Activated T-helper 1 cell treated with anti-CD3 and anti-CD28 coated beads, Interleukin-12 subunit alpha, Interleukin-12 subunit beta, Interleukin-2, Interleukin-4 antibody, amounts not matched to agents 30 ng/mL and 10 ng/mL and 1 ng/mL, durations not matched to agents 14 hours and 24 hours and 36 hours (primary cell): Measurements from ENCODE around the gene MYO3B. TPM values are rescaled to one million over a fixed set of nuclear protein-coding genes. Genes with fewer than 3 reads are reported as not detected.
A peak's percentile ranks its signal among the peaks of the same experiment; 100 is the strongest.

Source experiments
- DNase-seq: peaks from one replicate; pipeline ENCODE4 v3.0.0; 2021; ENCODE audit warnings: low spot score
- H3K27ac Mint-ChIP-seq: one replicate; pipeline ENCODE4 v1.8.0; 2021; ENCODE audit warnings: mild to moderate bottlenecking, mixed read lengths
- H3K27me3 Mint-ChIP-seq: one replicate; pipeline ENCODE4 v1.8.0; 2022; ENCODE audit warnings: mild to moderate bottlenecking, moderate library complexity, mixed read lengths; ENCODE audit not compliant: insufficient read depth
- H3K36me3 Mint-ChIP-seq: one replicate; pipeline ENCODE4 v1.8.0; 2021; ENCODE audit warnings: low read depth, mixed read lengths
- H3K4me1 Mint-ChIP-seq: one replicate; pipeline ENCODE4 v1.8.0; 2021; ENCODE audit warnings: low read depth, mixed read lengths
- H3K4me3 Mint-ChIP-seq: one replicate; pipeline ENCODE4 v1.8.0; 2021; ENCODE audit warnings: mild to moderate bottlenecking, moderate library complexity, mixed read lengths
- H3K9me3 Mint-ChIP-seq: one replicate; pipeline ENCODE4 v1.8.0; 2021; ENCODE audit warnings: mixed read lengths
- intact Hi-C: fragments of 100-400 bp; cut with micrococcal nuclease; formaldehyde crosslinking; loops from one replicate; pipeline ENCODE4 v1.15.1; 2024
- total RNA-seq: library from RNA; stranded (reverse); gene quantifications from 2 replicates; pipeline ENCODE4 v1.2.3, GENCODE V29; 2022

The MYO3B gene
- total RNA-seq, 1 donor from 2014 or later: 0.57 TPM

DNA sequence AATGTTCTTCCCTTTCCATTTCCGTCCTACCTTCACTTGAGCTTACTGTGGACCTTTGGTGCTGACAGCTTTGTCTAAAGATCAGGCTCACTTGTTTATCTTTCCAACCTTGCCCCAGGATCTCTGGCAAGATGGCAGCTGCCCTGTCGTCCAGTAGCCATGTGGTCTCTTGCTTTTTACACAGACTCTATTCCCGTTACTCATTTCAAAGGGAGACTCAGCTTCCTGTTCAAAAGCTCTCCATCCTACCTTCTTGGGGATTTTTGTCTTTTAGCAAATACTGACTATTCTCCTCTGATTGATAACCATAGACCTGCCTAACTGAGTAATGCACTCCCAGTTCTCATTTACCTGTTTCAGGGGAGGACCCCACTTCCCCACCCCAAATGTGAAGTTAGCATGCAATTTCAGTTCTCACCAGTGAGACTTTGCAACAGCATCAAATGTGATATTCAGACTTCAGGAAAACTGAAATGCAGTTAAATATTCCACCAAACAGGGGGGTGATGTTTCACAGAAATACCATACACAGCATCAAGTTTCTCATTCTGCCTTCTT, 184.4 kb downstream of the MYO3B start:
- Mint-ChIP-seq H3K4me1 (peaks cover 43% of the 10 kb centered on the region), H3K27me3 (peaks cover 8% of the 10 kb centered on the region), H3K36me3 (no peaks in the 10 kb centered on the region)

DNA sequence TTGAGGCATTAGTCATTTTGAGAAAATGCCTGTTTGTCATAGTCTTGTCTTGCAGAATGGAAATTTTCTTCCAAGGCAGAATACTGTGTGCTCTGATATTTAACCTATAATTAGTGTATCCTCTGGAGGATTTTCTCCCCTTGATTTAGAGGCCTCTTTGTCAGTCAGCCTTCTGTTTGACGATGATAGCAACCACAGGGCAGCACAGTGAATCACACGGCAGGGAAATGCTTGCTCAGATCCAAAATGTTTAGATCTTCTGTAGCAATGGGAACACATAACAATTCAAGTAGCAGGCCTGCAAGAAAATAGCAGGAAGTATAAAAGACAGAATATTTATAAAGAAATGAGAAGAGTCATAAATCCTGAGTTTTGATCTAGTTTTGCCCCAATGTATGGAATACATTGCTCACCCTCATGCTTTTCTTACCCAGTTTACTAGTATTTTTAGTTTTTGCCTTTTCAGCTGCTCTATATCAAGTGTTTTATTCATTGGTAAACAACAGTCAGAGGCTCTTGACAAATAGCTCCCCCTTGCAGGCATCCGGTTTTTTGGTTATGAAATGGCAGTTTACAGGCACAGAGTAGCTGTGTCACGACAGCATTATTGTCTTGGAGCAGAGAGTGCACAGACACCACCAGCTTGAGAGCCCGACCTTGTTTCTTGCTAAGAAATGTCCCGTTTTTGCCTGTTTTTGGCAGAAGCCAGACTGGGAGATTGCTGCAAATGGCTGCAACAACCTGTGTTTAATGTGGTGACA, 185.1 kb downstream of the MYO3B start:
- Mint-ChIP-seq H3K4me1 (peaks cover 50% of the 10 kb centered on the region), H3K4me3 (no peak overlapping the region)

More for the DNA sequence above, 184.4 kb downstream of the MYO3B start:
- DNase-seq: no peak
- intact Hi-C loops: loop anchor here (2.0 to 10.0 kb wide), 3 partner anchors 350 to 1562 kb away; partner anchors contain the start of genes GORASP2 and HAT1
- Mint-ChIP-seq H3K4me3 (peak overlapping the region; percentile 37), H3K27ac (peak overlapping the region; percentile 94), H3K9me3 (no peaks in the 10 kb centered on the region)

DNA sequence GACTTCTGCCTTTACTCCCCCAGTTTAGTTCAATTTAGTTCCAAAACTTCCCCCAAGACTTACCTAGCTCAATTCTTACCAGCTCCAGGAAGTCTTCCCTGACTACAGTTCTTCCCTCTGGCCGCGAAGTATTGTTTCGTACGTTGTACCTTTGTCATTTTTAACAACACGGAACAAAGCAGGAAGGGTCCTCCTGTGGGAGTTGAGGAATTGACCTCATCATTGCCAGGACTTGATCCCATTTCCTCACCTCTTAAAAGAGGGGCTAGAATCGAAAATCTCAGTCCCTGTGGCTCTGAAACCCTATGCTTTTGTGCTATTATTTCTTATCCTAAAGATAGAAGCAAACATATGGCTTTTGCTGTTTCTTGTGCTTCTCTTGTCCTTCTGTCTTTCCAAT, 187.1 kb downstream of the MYO3B start:
- no peak overlapping the region for H3K4me3 Mint-ChIP-seq

More for the DNA sequence above, 185.1 kb downstream of the MYO3B start:
- Mint-ChIP-seq H3K9me3 (no peaks in the 10 kb centered on the region), H3K27me3 (peaks cover 8% of the 10 kb centered on the region), H3K27ac (peak overlapping the region; percentile 94), H3K36me3 (no peaks in the 10 kb centered on the region)
- intact Hi-C loops: loop anchor here (1.0 to 10.0 kb wide), 4 partner anchors 349 to 1562 kb away; partner anchors contain the start of genes GORASP2 and HAT1
- DNase-seq: peak; percentile 14

DNA sequence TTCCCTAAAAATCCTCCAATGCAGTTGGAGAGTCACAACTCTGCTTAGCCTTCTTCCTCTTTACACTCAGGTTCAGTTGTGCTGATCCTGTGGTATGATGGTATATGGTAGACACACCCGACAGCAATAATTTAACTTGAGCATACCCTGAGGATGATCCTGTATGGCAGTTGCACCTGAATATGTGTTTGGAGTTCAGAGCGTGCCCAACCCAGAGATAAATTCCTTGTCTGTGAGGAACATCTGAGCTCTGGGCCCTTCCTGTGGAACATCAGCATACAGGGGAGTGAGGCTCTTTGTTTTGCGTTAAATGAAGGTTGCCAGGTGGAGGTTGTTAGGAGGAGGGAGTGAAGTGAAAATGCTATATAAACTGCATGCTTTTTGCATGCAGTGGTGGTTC, 187.7 kb downstream of the MYO3B start:
- Mint-ChIP-seq H3K27me3 (peaks cover 10% of the 10 kb centered on the region), H3K4me3 (no peak overlapping the region), H3K9me3 (no peaks in the 10 kb centered on the region), H3K27ac (no peak overlapping the region), H3K36me3 (no peaks in the 10 kb centered on the region), H3K4me1 (peaks cover 69% of the 10 kb centered on the region)
- no peak for DNase-seq
- intact Hi-C loops: loop anchor here (5.0 to 10.0 kb wide), 2 partner anchors 407 to 1559 kb away; partner anchors contain the start of genes ERICH2 and HAT1

More for the DNA sequence above, 187.1 kb downstream of the MYO3B start:
- Mint-ChIP-seq H3K4me1 (peaks cover 64% of the 10 kb centered on the region), H3K27me3 (peaks cover 10% of the 10 kb centered on the region), H3K36me3 (no peaks in the 10 kb centered on the region), H3K27ac (no peak overlapping the region), H3K9me3 (no peaks in the 10 kb centered on the region)
- DNase-seq: no peak
- intact Hi-C loops: loop anchor here (5.0 to 10.0 kb wide), 2 partner anchors 407 to 1560 kb away; partner anchors contain the start of genes ERICH2 and HAT1

DNA sequence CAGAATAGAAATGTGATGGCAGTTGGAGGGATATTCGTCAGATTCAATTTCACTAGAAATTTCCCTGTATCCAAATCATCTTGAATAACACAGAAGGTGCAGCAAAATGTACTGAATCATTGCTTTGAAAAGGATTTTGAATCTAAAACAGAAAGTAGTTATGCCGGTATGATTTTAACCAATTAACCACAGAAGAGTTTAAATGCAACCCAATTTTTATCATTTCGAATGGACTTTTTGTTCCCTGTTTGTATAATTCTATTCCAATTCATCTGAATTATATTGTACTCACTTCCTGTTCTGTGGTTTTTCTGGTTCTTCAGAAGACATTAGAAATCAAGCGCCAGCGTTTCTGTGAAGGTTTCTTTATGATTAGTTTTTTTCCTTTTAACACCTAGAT, 190.4 kb downstream of the MYO3B start:
- Mint-ChIP-seq H3K36me3 (no peaks in the 10 kb centered on the region), H3K4me1 (peaks cover 51% of the 10 kb centered on the region), H3K27ac (peak overlapping the region; percentile 47), H3K4me3 (peak overlapping the region; percentile 37), H3K9me3 (no peaks in the 10 kb centered on the region), H3K27me3 (peaks cover 12% of the 10 kb centered on the region)
- intact Hi-C loops: loop anchor here (1.0 to 10.0 kb wide), 4 partner anchors 44 to 1556 kb away; partner anchors contain the start of genes ERICH2 and HAT1
- DNase-seq: no peak

DNA sequence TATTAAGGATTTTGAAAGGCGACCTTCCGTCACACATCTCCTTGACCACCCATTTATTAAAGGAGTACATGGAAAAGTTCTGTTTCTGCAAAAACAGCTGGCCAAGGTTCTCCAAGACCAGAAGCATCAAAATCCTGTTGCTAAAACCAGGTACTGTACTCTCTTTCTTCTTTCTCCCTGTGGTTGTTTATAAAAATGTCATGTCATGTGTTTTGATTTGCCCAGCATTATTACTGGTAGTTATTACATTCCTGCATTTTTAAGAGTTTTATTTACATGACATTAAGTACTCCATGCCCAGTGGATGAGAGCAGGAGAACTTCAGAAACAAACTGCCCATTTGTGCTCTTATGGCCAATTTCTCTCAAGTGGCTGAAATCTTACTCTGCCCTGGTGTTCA, 191.3 kb downstream of the MYO3B start:
- no peak for DNase-seq
- H3K9me3 Mint-ChIP-seq: no peaks in the 10 kb centered on the region
- H3K4me3 Mint-ChIP-seq: no peak overlapping the region
- H3K27ac Mint-ChIP-seq: no peak overlapping the region
- H3K4me1 Mint-ChIP-seq: peaks cover 44% of the 10 kb centered on the region
- H3K36me3 Mint-ChIP-seq: no peaks in the 10 kb centered on the region
- intact Hi-C loops: loop anchor here (5.0 to 10.0 kb wide), 2 partner anchors 403 to 1556 kb away; partner anchors contain the start of genes ERICH2 and HAT1
- peaks cover 12% of the 10 kb centered on the region for H3K27me3 Mint-ChIP-seq

DNA sequence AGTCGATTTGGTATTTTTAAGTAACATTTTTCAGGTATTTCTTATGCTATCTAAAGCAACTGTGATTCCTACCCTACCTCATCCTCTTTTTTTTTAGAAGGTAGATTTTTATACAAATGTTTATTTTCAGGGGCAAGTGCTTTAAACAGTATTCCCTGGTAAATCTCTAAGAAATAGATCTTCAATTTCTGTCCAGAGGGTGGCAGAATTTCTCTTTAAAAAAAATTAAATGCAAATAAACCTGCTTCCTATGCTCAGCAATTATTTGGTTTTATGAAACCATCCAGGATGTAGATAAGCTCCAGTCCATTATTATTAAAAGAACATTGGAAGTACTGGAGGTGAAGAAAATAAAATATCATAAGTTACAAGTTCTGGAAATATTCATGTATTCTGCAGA, 191.9 kb downstream of the MYO3B start:
- H3K4me1 Mint-ChIP-seq: peaks cover 44% of the 10 kb centered on the region
- no peak overlapping the region for H3K27ac Mint-ChIP-seq
- no peaks in the 10 kb centered on the region for H3K36me3 Mint-ChIP-seq
- no peak overlapping the region for H3K4me3 Mint-ChIP-seq
- DNase-seq: no peak
- intact Hi-C loops: loop anchor here (1.0 to 10.0 kb wide), 3 partner anchors 402 to 1555 kb away; partner anchors contain the start of genes ERICH2 and HAT1
- peaks cover 12% of the 10 kb centered on the region for H3K27me3 Mint-ChIP-seq
- H3K9me3 Mint-ChIP-seq: no peaks in the 10 kb centered on the region

DNA sequence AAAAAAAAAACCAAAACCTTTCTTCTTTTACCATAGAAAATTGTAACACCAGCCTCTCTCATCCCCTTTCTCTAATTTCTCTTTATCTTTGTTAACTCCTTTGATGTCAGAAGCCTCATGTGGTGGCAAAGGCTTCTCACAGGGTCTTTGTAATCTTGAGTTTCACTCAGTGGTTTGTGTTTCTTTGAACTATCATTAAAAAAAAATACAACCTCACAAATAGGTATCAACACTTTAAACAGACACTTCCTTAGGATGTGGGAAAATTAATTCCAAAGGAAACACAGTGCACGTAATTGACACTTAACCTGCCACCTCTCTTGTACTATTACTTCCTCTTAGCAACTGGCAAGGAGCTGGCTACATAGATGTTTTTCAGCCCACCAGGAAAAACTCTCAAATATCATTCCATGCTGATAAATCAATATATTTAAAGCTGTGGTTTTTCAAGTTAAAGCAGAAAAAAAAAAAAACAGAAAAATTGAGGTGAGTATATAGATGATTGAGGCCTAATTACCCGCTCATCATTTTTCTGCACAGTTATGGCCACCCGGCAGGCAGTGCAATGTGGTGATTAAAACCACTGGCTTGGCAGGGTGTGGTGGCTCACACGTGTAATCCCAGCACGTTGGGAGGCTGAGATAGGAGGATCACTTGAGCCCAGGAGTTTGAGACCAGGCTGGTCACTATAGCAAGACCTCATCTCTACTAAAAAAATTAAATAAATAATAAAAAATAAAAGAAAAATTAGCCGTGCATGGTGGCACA, 193.5 kb downstream of the MYO3B start:
- Mint-ChIP-seq H3K27ac (peak overlapping the region; percentile 64), H3K36me3 (no peaks in the 10 kb centered on the region), H3K4me1 (peaks cover 44% of the 10 kb centered on the region), H3K9me3 (no peaks in the 10 kb centered on the region), H3K27me3 (peaks cover 19% of the 10 kb centered on the region), H3K4me3 (peak overlapping the region; percentile 34)
- intact Hi-C loops: no loop called here
- DNase-seq: no peak

DNA sequence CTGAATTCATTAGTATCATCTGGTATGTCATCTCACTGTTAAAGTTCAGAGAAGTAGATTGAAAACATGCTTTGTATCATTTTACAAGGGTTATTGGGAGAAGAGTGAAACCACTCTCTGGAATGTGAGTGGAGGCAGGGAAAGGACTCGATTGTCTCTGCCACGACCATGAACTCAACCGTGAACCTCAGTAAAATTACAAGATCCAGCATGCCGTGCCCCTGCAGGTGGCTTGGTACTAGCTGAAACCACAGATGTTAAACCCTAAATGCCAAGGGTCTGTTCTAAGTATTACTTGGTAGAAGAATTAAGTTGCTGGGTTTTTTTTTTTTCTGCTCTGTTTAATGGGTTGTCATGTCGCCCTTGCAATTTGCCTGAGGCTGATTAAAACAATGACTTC, 197.2 kb downstream of the MYO3B start:
- no peak for DNase-seq
- H3K4me3 Mint-ChIP-seq: no peak overlapping the region
- H3K27me3 Mint-ChIP-seq: peaks cover 24% of the 10 kb centered on the region
- H3K9me3 Mint-ChIP-seq: no peaks in the 10 kb centered on the region
- intact Hi-C loops: no loop called here
- H3K36me3 Mint-ChIP-seq: no peaks in the 10 kb centered on the region
- H3K27ac Mint-ChIP-seq: no peak overlapping the region
- peaks cover 12% of the 10 kb centered on the region for H3K4me1 Mint-ChIP-seq

DNA sequence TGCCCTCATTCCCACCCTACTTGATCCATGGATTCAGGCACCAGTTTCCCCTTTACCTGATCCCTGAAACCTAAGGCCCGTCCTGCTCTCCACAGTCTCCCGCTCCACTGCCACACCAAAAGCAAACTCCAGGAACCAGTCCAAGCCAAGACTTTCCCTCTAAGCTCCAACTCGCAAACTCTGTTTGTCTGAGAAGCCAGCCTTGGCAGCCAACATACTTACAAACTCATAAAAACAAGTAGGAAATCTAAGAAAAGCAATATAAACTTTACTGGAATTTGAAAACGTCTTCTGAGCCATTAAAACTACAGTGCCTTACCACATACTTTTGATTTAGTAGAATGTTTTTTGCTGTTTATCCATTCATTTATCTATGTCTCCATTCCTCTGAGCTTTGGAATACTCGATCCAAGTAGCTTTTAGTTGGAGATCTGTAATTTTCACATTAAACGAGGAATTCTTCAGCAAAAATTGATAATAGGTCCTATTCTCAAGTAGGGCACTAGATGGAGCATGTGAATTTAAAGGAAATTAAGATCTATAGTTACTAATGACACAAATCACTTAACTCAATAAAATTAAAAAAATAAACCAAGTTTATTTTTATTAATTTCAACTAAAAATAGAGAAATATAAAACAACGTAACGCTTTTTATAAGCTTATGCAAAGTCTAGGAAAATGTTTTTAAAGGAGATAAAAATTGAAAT, 199.7 kb downstream of the MYO3B start:
- H3K27ac Mint-ChIP-seq: no peak overlapping the region
- no peaks in the 10 kb centered on the region for H3K4me1 Mint-ChIP-seq

DNA sequence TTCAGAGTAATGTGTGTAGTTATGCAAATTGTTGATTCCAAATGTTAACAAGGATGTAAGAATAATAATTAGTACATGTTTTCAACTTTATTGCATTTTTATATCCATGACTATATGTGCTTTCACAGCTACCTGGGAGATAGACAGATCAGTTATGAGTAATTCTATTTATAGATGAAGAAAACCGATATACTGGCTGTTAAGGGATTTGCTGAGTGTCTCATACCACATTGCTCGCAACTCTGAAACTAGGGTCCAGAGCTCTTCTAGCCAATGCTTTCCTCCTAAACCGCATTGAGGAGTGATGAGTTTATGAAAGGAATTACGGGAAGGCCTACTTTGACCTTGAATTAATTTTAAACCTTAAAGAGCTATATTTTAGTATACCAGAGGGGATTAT, 202.3 kb downstream of the MYO3B start:
- Mint-ChIP-seq H3K9me3 (no peaks in the 10 kb centered on the region), H3K36me3 (no peaks in the 10 kb centered on the region), H3K27me3 (peaks cover 28% of the 10 kb centered on the region), H3K27ac (no peak overlapping the region), H3K4me1 (no peaks in the 10 kb centered on the region), H3K4me3 (no peak overlapping the region)
- no peak for DNase-seq
- intact Hi-C loops: no loop called here

More for the DNA sequence above, 199.7 kb downstream of the MYO3B start:
- peaks cover 22% of the 10 kb centered on the region for H3K27me3 Mint-ChIP-seq
- intact Hi-C loops: no loop called here
- no peaks in the 10 kb centered on the region for H3K9me3 Mint-ChIP-seq
- H3K4me3 Mint-ChIP-seq: no peak overlapping the region
- DNase-seq: no peak
- no peaks in the 10 kb centered on the region for H3K36me3 Mint-ChIP-seq

DNA sequence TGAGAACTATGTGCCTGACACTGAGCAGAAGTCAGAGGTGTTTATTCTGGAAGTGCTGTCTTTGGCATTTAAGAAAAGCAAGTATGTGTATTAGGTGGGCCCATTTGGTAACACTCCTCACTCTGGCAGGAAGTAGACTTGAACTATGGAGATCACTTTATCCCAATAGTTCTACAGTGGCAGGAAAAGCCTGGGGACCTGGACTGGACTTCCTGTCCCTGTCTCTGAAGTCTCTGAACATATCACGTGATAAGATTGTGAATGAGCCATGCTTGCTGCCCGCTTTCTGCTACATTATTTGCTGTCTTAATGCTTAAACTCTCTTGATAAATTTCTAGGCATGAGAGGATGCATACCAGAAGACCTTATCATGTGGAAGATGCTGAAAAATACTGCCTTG, 203.7 kb downstream of the MYO3B start:
- no peaks in the 10 kb centered on the region for H3K36me3 Mint-ChIP-seq
- H3K9me3 Mint-ChIP-seq: no peaks in the 10 kb centered on the region
- no peaks in the 10 kb centered on the region for H3K4me1 Mint-ChIP-seq
- no peak overlapping the region for H3K4me3 Mint-ChIP-seq
- no peak overlapping the region for H3K27ac Mint-ChIP-seq
- H3K27me3 Mint-ChIP-seq: peaks cover 21% of the 10 kb centered on the region
- no peak for DNase-seq
- intact Hi-C loops: no loop called here
